GM23248 (cell line): ENCODE data around the gene OSBP2.

Experiments used
- EZH2 ChIP-seq: fragments of 200-600 bp; sonication (generic); IDR thresholded peaks from 2 replicates; pipeline ENCODE4 v1.6.1; 2018; ENCODE audit warnings: antibody characterized with exemption, mild to moderate bottlenecking; ENCODE audit not compliant: insufficient read depth, poor library complexity, severe bottlenecking
- EZH2phosphoT487 ChIP-seq: fragments of 200-600 bp; sonication (generic); IDR thresholded peaks from 2 replicates; pipeline ENCODE4 v1.6.1; 2018; ENCODE audit warnings: antibody characterized with exemption, moderate library complexity, mild to moderate bottlenecking, low read depth; ENCODE audit not compliant: insufficient read depth

DNA sequence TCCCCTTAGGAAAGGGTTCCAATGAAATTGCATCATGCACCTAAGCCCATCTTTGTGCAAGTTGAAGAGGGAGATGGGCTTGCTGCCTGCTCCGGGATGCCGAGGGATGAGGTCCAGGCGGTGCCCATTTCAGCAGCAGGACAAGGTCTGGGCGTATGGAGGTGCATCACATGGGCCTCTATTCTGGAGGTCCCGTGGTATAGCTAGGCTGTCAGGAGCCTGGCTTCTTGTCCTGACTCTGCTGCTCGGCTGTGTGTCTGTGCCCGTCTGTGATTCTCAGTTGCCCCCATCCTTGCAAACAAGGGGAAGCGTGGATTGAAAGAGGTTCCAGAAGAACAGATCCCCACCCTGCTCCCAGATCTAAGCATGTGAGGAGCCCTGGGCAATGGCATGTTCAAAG lies 130.0 kb downstream of the OSBP2 start:
- no peak for TF ChIP-seq EZH2
- no peak for TF ChIP-seq EZH2phosphoT487
